ENCODE data around the gene GSTA1.
"Not testable (repeated sequence)": the region's sequence is repeated elsewhere in the genome, so short reads cannot be mapped to it uniquely, and the experiment has no call there.

The GSTA1 gene

GRCh38 chr6:52808660-52809059 is 5.0 kb upstream of the GSTA1 start:
- no peak for DNase-seq (ENCODE audit: low spot score)

DNA sequence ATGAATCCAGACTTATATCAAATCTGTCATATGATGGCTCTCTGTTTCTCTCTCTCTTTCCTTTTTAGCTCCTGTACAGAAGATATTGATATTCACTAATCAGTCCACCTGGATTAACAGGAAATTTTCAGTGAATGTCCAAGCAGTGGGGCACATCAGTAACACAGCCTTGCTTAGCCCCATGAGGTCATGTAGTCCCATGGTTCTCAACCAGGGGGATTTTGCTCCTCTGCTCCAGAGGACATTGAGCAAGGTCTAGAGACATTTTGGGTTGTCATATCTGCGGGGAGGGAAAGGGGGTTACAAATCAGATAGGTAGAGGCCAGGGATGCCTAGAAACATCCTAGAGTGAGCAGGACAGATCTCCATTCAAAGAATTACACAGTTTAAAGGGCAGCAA is 810 bp downstream of the GSTA1 start:
- no peak for DNase-seq (ENCODE audit: low spot score)

GRCh38 chr6:52801188-52801841 is 2.3 kb downstream of the GSTA1 start:
- no peak for DNase-seq (ENCODE audit: low spot score)

DNA sequence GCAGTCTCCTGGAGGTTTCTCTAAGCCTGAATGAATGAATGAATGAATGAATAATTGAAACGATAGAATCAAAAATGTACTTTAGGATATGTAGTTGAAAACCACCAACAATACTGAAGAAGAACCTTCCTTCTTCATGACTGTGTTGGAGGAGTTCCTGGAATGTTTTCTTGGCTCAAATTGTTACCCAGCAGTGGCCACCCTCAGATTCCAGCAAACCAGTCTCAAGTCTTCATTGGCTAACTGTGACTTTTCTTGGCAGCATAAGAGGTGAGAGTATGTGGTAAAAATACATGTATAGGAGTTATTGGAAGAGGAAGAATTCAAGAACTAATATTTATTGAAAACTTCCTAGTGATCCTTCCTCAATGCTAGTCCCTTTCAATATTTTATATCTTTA is 4.3 kb downstream of the GSTA1 start:
- DNase-seq (ENCODE audit: low spot score) = not testable (repeated sequence)

GRCh38 chr6:52794366-52794765 is 9.2 kb downstream of the GSTA1 start:
- DNase-seq (ENCODE audit: low spot score) = not testable (repeated sequence)

DNA sequence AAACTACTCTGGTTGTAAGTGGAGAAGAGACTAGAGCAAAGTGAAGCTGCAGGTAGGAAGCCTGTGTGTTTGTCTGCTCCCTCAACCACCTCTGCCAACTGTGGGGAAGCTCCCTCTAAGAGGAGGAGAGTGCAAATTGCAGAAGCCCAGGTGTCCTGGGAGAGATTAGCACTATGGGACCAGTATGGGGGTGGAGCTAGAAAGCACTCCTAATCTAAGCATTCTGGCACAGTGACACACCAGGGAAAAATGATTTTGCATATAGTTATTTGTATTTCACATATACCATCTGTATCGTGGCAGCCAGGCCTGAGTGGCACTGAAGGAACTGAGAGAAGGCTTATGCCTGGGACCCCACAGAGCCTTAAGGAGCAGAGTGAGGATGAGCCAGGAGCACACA is 12.8 kb downstream of the GSTA1 start:
- DNase-seq (ENCODE audit: low spot score) = no peak

- not testable (repeated sequence) for DNase-seq (ENCODE audit: low spot score)
Observed at GRCh38 chr6:52789658-52790057, 14.0 kb downstream of the GSTA1 start.

- DNase-seq (ENCODE audit: low spot score) = no peak
Observed at GRCh38 chr6:52788478-52788877, 15.1 kb downstream of the GSTA1 start.

GRCh38 chr6:52787917-52788316 is 15.7 kb downstream of the GSTA1 start:
- DNase-seq (ENCODE audit: low spot score) = no peak

DNA sequence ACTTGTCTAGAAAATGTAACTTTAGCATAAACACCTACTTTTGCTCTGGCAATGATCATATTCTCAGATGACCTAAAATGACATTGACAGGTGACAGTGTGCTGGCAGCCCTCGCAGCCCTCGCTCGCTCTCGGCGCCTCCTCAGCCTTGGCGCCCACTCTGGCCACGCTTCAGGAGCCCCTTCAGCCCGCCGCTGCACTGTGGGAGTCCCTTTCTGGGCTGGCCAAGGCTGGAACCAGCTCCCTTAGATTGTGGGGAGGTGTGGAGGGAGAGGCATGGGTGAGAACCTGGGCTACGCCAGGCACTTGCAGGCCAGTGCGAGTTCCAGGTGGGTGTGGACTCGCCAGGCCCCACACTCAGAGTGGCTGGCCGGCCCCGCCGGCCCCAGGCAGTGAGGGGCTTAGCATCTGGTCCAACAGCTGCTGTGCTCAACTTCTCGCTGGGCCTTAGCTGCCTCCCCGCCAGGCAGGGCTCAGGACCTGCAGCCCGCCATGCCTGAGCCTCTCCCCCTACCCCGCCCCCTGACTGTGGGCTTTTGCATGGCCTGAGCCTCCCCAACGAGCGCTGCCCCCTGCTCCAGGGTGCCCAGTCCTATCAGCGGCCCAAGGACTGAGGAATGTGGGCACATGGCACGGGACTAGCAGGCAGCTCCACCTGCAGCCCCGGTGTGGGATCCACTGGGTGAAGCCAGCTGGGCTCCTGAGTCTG is 17.2 kb downstream of the GSTA1 start:
- DNase-seq (ENCODE audit: low spot score) = no peak

GRCh38 chr6:52782696-52783274 is 20.8 kb downstream of the GSTA1 start:
- peak; percentile 27 for DNase-seq (ENCODE audit: low spot score)

DNA sequence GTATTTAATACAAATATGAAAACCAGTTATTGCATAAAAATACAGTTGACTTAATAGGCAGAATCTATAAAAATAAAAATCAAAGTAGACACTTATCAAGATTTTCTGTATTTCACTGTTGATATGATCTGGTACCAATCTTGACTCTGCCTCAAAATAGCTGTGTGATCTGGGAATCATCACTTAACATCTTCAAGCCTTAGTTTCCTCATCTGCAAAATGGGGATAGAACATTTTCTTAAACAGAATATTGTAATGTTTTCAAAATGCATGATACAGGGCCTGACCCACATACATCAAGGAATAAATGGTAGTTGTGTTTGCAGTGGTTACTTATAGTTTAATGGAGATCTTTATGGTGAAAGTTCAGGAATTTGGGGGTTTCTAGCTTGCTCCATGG is 21.4 kb downstream of the GSTA1 start:
- not testable (repeated sequence) for DNase-seq (ENCODE audit: low spot score)

DNA sequence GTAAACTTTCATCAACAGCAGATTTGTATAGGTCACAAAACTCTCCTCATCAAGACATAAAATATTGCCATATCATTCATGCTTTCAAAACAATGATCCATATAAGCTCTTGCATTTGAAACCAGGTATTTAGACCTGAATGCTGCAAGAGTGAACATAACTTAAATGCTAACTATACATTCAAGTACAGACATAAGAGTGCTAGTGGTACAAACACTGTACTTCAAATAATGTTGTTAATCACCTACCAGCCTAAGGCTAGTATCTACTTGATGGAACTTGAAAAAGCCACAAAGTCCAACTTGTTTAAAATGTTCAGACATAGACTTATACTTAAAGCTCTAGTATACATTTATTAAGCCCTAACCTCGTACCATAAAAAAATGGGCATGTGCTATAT is 24.4 kb downstream of the GSTA1 start:
- DNase-seq (ENCODE audit: low spot score) = no peak

- DNase-seq (ENCODE audit: low spot score) = not testable (repeated sequence)
Observed at GRCh38 chr6:52776711-52777351, 26.8 kb downstream of the GSTA1 start.

DNA sequence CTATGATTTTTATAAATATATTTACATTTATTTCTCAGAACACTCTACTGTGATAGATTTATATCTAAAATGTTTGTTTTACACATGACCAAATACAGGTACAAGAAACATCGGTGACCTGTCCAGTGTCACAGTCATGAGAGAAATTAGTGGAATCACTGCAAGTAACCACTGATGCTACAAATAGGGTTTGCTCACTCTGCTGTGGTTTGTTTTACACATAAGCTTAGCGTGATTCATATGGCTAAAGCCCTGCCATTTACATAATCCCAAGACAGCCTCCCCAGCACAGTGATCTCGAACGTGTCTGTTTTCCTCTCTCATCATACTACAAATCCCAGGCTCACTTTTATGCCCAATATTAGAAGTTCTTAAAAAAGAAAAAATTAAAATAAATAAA is 34.2 kb downstream of the GSTA1 start:
- not testable (repeated sequence) for DNase-seq (ENCODE audit: low spot score)

DNA sequence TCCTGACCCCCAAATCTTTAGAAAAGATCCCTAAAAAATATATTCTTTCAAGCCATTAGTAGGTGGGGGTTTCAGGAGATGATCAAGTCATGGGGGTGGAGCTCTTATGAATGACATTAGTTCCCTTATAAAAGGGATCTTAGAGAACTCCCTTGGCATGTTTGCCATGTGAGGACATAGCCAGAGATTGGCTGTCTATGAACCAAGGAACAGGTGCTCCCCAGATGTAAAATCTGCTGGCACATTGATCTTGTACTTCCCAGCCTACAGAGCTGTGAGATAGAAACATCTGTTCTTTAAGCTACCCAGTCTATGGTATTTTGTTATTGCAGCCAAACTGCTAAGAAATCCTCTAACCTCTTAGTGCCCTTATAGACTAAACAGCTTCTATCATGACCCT is 36.0 kb downstream of the GSTA1 start:
- DNase-seq (ENCODE audit: low spot score) = not testable (repeated sequence)

DNA sequence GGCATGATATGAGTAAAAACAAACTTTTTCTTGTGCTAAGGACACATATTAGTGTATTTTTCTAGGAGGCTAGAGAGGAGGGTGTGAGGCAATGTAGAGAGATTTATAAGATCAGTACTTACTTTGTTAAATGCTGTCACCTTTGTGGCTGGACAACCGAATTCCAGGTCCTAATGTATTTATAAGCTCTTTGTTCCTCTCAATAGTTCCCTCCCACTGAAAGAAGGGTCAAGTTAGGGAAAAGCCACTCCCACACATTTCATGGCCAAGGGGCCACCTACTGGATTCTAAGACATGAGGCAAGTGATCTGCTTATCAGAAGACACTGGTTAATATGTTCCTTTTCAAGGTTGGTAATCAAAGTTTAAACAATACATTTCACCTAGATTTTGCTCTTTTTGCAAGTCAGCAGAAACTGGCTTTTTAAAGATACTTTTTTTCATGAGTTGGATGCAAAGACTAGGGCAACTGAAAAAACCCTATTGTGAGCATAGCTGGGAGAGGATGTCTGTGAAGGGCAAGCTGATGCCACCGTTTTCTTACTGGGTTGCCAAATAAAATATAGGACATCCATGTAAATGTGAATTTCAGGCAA is 40.2 kb downstream of the GSTA1 start, which contains the start of gene GSTA2:
GSTA2 (minus strand) TSS at position 154 of the 595 bp plus-strand sequence. CDS start 5,528 bp downstream, outside the sequence.
- DNase-seq (ENCODE audit: low spot score) = not testable (repeated sequence)

GRCh38 chr6:52761673-52762491 is 41.7 kb downstream of the GSTA1 start:
- DNase-seq (ENCODE audit: low spot score) = not testable (repeated sequence)

- DNase-seq (ENCODE audit: low spot score) = no peak
Observed at GRCh38 chr6:52760105-52760765, 43.4 kb downstream of the GSTA1 start.

- no peak for DNase-seq (ENCODE audit: low spot score)
Observed at GRCh38 chr6:52759085-52759484, 44.5 kb downstream of the GSTA1 start.
